ACC112 (cell line): ENCODE data around the gene COL26A1.
"Not testable (repeated sequence)": the region's sequence is repeated elsewhere in the genome, so short reads cannot be mapped to it uniquely, and the experiment has no call there.

Source experiments
- H2AFZ ChIP-seq: fragments of 200-600 bp; sonication (generic); one replicate; pipeline ENCODE4 v1.6.0; 2017; ENCODE audit warnings: antibody characterized with exemption, low read length; ENCODE audit not compliant: unreplicated experiment
- H3K27ac ChIP-seq: fragments of 200-600 bp; sonication (generic); 2 replicates; pipeline ENCODE4 v1.5.1; 2014; ENCODE audit warnings: low read depth, mild to moderate bottlenecking, antibody characterized with exemption, low read length, moderate library complexity
- H3K27me3 ChIP-seq: fragments of 200-600 bp; sonication (generic); 2 replicates; pipeline ENCODE4 v1.6.1; 2014; ENCODE audit warnings: mild to moderate bottlenecking, antibody characterized with exemption, low read length, moderate library complexity, mixed read lengths; ENCODE audit not compliant: insufficient read depth
- H3K36me3 ChIP-seq: fragments of 200-600 bp; sonication (generic); 2 replicates; pipeline ENCODE4 v1.6.1; 2016; ENCODE audit warnings: mild to moderate bottlenecking, antibody characterized with exemption, low read length, moderate library complexity, mixed read lengths; ENCODE audit not compliant: insufficient read depth
- H3K4me1 ChIP-seq: fragments of 200-600 bp; sonication (generic); one replicate; pipeline ENCODE4 v1.6.1; 2016; ENCODE audit warnings: low read length, mixed read lengths; ENCODE audit not compliant: insufficient read depth, unreplicated experiment, control insufficient read depth
- H3K4me3 ChIP-seq: fragments of 200-600 bp; sonication (generic); 2 replicates; pipeline ENCODE4 v1.5.1; 2014; ENCODE audit warnings: mild to moderate bottlenecking, low read depth, low read length
- H3K79me2 ChIP-seq: fragments of 200-600 bp; sonication (generic); one replicate; pipeline ENCODE4 v1.6.0; 2016; ENCODE audit warnings: low read length; ENCODE audit not compliant: control insufficient read depth, unreplicated experiment, insufficient read depth

The COL26A1 gene

DNA sequence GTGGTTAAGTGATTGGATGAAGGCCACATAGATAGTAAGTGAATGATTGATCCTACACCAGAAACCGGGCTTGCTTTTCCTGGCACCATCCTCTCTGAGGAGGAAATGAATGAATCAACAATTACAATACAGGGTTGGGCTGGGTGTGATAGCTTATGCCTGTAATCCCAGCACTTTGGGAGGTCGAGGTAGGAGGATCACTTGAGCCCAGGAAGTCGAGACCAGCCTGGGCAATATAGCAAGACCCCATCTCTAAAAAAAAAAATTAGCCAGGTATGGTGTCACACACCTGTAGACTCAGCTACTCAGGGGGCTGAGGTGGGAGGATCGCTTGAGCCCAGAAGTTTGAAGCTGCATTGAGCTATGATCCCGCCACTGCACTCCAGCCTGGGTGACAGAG is 111.5 kb downstream of the COL26A1 start:
- H3K4me3 ChIP-seq, result no peak overlapping the region
- no peaks in the 10 kb centered on the region for H3K79me2 ChIP-seq
- H3K27me3 ChIP-seq, result peaks cover 51% of the 10 kb centered on the region
- H3K4me1 ChIP-seq, result no peaks in the 10 kb centered on the region
- H2AFZ ChIP-seq, result no peak overlapping the region
- no peaks in the 10 kb centered on the region for H3K36me3 ChIP-seq
- no peak overlapping the region for H3K27ac ChIP-seq

DNA sequence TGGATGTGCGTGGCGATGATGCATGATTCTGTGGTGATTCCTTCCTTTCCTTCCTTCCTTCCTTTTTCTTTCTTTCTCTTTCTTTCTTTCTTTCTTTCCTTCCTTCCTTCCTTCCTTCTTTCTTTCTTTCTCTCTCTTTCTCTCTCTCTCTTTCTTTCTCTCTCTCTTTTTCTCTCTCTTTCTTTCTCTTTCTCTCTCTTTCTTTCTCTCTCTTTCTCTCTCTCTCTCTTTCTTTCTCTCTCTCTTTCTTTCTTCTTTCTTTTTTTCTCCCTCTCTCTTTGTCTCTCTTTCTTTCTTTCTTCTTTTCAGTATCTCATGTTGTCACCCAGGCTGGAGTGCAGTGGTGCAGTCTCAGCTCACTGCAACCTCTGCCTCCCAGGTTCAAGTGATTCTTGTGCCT is 113.0 kb downstream of the COL26A1 start:
- not testable (repeated sequence) for H3K4me3 ChIP-seq, H3K27ac ChIP-seq, H3K4me1 ChIP-seq, H2AFZ ChIP-seq, H3K36me3 ChIP-seq, H3K79me2 ChIP-seq
- H3K27me3 ChIP-seq, result peaks cover 55% of the 10 kb centered on the region

DNA sequence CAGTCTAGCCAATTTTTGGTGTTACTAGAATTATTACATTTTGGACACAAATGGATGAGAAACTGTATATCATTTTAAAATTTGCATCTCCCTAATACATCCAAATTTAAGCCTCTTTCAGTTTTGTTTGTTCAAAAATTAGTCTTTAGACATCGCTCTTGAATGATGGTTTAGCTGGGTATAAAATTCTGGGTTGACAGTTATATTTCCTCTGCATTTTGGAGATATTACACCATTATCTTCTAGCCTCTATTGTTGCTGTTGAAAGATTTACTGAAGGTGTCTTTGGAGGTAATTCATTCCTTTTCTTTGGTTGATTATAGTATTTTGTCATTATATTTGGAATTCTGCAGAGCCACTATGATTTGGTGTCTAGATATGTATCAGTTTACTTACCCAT is 116.5 kb downstream of the COL26A1 start:
- Histone ChIP-seq H3K27ac (no peak overlapping the region), H3K4me3 (no peak overlapping the region), H3K4me1 (no peaks in the 10 kb centered on the region), H3K36me3 (no peaks in the 10 kb centered on the region), H3K27me3 (peaks cover 49% of the 10 kb centered on the region), H3K79me2 (no peaks in the 10 kb centered on the region), H2AFZ (no peak overlapping the region)

DNA sequence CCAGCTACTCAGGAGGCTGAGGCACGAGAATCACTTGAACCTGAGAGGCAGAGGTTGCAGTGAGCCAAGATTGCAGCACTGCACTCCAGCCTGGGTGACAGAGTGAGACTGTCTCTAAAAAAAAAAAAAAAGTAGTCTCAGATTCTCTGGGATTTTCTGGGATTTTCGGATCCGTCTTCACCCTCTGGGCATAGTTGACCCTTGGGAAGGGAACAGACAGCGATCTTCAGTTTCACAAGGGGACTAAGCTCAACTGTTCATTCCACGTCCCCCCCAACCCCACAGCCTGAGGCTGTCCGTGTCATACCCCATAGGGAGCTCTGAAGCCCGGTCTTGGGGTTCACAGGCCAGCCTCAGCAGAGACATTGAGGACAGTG is 123.4 kb downstream of the COL26A1 start:
- not testable (repeated sequence) for H2AFZ ChIP-seq, H3K4me1 ChIP-seq, H3K36me3 ChIP-seq, H3K4me3 ChIP-seq, H3K79me2 ChIP-seq, H3K27ac ChIP-seq
- peaks cover 31% of the 10 kb centered on the region for H3K27me3 ChIP-seq

DNA sequence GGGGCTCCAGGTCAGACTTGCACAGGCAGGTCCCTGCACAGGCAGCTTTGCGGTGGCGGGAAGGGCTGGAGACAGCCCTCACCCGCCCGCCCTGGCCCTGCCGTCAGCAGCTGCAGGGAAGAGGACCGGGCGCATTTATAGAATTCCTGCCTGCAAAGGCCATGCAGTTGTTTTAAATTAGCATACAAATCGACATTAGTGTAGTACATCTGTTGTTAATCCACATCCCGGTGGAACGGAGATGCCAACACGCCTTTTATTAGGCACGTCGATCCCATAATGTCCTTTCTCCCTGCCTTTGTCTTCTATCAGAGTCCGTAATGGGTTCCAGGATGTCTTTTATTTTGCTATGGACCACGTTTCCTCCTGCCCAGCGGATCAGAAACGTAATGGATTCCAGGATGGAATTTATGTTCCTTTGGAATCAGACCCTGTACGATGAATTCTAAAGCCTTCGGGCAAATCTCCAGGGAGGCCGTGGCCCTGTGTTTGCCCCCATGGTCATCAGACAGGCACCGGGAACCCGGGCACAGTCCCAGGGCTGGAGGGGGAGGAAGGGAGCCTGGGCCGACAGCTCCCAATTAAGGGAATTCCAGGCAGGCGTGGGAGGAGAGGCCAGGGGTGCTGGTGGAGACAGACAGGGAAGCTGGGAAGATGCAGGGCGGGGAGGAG is 123.9 kb downstream of the COL26A1 start:
- Histone ChIP-seq H3K4me1 (no peaks in the 10 kb centered on the region), H3K27ac (no peak overlapping the region), H3K79me2 (no peaks in the 10 kb centered on the region), H2AFZ (no peak overlapping the region), H3K4me3 (no peak overlapping the region), H3K36me3 (no peaks in the 10 kb centered on the region), H3K27me3 (peaks cover 33% of the 10 kb centered on the region)

DNA sequence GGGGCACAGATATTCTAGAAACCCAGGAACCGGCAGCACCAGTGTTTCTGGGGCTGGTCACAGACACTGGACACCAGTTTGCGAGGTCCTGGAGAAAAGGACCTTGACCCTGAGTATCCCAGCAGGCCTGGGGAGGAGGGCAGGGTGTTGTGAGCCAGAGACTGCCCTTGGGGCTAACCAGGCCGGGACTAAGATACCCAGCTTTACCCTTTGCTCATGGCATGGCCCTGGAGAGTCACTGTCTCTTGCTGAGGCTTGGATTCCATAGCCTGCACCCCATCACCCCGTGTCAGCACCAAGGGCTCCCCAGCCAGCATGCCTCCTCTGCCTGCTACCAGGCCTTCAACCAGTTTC is 124.4 kb downstream of the COL26A1 start:
- H3K4me1 ChIP-seq, result no peaks in the 10 kb centered on the region
- no peak overlapping the region for H3K27ac ChIP-seq
- H2AFZ ChIP-seq, result no peak overlapping the region
- H3K36me3 ChIP-seq, result no peaks in the 10 kb centered on the region
- no peak overlapping the region for H3K4me3 ChIP-seq
- H3K27me3 ChIP-seq, result peaks cover 36% of the 10 kb centered on the region
- no peaks in the 10 kb centered on the region for H3K79me2 ChIP-seq

DNA sequence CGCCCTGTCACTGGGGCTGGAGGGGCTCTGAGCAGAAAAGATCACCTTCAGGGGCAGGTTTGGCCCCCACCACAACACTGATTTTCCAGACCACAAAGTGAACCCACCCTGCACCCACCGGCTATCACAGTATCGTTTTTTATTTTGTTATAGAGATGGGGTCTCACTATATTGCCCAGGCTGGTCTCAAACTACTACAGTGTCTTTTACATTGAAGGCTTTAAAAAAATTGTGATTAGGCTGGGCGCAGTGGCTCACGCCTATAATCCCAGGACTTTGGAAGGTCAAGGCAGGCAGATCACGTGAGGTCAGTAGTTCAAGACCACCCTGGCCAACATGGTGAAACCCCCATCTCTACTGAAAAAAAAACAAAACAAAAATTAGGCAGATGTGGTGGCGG is 125.1 kb downstream of the COL26A1 start:
- H3K4me3 ChIP-seq, result no peak overlapping the region
- no peak overlapping the region for H3K27ac ChIP-seq

DNA sequence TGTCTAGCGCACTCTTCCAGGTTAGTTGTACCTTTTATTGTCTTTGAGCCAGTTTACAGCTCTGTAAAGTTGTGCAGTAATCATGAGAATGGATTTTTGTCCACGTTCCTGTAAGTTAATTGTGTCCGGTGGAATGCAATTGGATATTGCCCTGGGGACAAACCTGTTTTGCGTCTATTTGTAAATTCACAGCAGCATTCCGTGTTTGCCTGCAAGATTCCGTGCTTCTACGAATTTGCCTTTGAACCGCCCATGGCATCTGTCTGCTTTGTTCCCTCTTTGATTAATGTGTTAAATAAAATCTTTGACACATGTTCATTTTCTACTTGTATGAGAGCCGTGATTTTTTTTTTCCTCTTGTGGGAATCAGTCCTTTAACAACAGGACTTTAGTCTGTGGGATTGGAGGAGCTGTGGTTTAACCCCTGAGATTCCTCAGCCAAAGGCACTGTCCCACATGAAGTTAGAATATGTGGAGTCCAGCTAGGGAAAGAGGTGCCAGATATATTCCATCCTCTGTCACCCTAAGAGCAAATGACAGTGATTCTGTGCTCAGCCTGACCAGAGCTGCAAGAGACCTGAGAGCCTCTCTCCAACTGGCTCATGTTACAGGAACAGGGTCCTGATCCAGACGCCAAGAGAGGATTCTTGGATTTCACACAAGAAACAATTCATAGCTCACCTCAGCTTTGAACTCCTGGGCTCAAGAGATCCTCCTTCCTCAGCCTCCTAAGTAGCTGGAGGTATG is 126.3 kb downstream of the COL26A1 start:
- no peak overlapping the region for H3K27ac ChIP-seq
- peaks cover 37% of the 10 kb centered on the region for H3K27me3 ChIP-seq
- no peak overlapping the region for H3K4me3 ChIP-seq
- H3K79me2 ChIP-seq, result no peaks in the 10 kb centered on the region
- no peak overlapping the region for H2AFZ ChIP-seq
- H3K4me1 ChIP-seq, result no peaks in the 10 kb centered on the region
- no peaks in the 10 kb centered on the region for H3K36me3 ChIP-seq

More for the DNA sequence above, 125.1 kb downstream of the COL26A1 start:
- no peaks in the 10 kb centered on the region for H3K36me3 ChIP-seq
- no peak overlapping the region for H2AFZ ChIP-seq
- H3K79me2 ChIP-seq, result no peaks in the 10 kb centered on the region
- H3K27me3 ChIP-seq, result peaks cover 31% of the 10 kb centered on the region
- H3K4me1 ChIP-seq, result no peaks in the 10 kb centered on the region

DNA sequence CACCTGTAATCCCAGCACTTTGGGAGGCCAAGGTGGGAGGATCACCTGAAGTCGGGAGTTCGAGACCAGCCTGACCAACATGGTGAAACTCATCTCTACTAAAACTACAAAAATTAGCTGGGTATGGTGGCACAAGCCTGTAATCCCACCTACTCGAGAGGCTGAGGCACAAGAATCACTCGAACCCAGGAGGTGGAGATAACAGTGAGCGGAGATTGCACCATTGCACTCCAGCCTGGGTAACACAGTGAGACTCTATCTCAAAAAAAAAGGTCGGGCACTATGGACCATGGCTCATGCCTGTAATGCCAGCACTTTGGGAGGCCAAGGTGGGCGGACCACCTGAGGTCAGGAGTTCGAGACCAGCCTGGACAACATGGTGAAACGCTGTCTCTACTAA is 127.8 kb downstream of the COL26A1 start:
- not testable (repeated sequence) for H3K27ac ChIP-seq

DNA sequence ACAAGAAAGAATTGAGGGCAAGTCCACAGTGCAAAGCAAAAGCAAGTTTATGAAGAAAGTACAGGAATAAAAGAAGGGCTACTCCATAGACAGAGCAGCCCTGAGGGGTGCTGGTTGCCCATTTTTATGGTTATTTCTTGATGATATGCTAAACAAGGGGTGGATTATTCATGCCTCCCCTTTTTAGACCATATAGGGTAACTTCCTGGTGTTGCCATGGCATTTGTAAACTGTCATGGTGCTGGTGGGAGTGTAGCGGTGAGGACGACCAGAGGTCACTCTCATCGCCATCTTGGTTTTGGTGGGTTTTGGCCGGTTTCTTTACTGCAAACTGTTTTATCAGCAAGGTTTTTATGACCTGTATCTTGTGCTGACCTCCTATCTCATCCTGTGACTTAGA is 128.8 kb downstream of the COL26A1 start:
- peaks cover 43% of the 10 kb centered on the region for H3K27me3 ChIP-seq
- not testable (repeated sequence) for H3K36me3 ChIP-seq, H3K27ac ChIP-seq, H2AFZ ChIP-seq, H3K4me3 ChIP-seq, H3K4me1 ChIP-seq, H3K79me2 ChIP-seq

More for the DNA sequence above, 127.8 kb downstream of the COL26A1 start:
- H3K4me1 ChIP-seq, H3K36me3 ChIP-seq, H3K79me2 ChIP-seq, H3K4me3 ChIP-seq, H2AFZ ChIP-seq: not testable (repeated sequence)
- H3K27me3 ChIP-seq, result peaks cover 48% of the 10 kb centered on the region

DNA sequence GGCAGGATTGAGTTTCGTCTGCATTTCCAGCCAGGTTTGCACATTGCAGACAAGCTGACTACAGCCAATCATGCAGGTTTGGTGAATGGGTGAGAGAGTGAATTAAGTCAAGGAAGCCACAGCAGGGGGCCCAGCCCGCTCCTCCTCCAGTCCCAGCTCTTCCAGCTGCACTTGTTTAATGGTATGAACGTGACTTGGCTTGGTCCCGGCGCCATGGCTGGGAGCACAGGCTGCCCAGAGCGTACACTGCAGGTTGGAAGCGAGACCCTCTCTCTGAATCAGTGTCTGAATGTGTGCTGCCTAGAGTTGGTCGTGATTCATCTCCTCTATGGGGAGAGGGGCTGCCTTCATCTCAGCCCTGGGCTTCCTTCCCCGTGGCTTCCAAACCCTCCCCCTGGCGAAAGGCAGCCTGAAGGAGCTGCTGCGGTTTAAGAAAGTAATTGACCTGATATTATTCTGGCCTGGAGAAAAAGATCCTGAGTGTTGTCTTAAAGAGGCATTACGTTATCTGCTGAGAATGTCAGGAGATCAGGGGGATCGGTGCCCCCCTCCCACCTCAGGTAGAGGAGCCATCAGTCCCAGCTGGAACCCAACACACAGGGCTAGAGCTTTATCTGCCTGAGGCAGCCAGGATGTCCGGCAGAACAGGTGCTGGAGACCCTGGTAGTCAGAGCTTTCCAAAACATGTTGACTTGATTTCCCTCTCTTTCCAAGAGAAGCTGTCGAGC is 132.1 kb downstream of the COL26A1 start:
- H3K36me3 ChIP-seq, result no peaks in the 10 kb centered on the region
- peaks cover 40% of the 10 kb centered on the region; the same call in 1 of the 2 replicates for H3K27me3 ChIP-seq
- H3K4me1 ChIP-seq, result no peaks in the 10 kb centered on the region
- H3K4me3 ChIP-seq, result no peak overlapping the region
- no peak overlapping the region for H2AFZ ChIP-seq
- no peaks in the 10 kb centered on the region for H3K79me2 ChIP-seq
- no peak overlapping the region for H3K27ac ChIP-seq
